Measurements from ENCODE around the gene HES7.
"Not testable (repeated sequence)": the region's sequence is repeated elsewhere in the genome, so short reads cannot be mapped to it uniquely, and the experiment has no call there.

Gene HES7

GRCh38 chr17:8123695-8124349 lies at the start of gene HES7:
Gene HES7, minus strand, starts transcription at chr17:8124106. Its CDS starts 22 bp downstream, at chr17:8124084.
- DNase-seq: no peak

- peak; percentile 55 to 90 for DNase-seq
Measured at GRCh38 chr17:8173056-8173870, 49.4 kb upstream of the HES7 start.

DNA sequence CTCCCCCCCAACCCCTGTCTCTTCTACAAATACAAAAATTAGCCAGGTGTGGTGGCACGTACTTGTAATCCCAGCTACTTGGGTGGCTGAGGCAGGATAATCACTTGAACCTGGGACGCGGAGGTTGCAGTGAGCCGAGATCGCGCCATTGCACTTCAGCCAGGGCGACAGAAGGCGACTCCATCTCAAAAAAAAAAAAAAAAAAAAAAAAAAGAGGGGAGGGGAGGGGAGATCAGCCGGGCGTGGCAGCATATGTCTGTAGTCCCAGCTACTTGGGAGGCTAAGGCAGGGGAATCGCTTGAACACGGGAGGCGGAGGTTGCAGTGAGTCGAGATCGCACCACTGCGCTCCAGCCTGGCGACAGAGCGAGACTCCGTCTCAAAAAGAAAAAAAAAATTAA lies 46.3 kb upstream of the HES7 start:
- DNase-seq: not testable (repeated sequence)

GRCh38 chr17:8167526-8167925 lies 43.6 kb upstream of the HES7 start:
- no peak for DNase-seq

- DNase-seq: no peak
Measured at GRCh38 chr17:8166731-8167130, 42.8 kb upstream of the HES7 start.

DNA sequence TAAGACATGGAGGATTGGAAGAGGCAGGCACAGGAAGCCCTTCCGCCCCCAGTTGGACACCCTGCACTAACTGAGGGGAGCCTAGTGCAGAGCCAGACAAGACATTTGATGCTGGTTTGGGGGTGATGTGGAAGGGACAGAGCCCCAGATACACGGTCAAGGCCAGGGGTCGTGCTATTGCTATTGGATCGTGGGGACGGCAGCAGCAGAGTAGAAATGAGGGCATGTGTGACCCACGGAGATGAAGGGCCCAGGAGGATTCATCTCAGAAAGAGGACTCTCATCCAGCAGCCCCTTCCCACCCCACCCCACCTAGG lies 40.9 kb upstream of the HES7 start:
- DNase-seq: no peak

DNA sequence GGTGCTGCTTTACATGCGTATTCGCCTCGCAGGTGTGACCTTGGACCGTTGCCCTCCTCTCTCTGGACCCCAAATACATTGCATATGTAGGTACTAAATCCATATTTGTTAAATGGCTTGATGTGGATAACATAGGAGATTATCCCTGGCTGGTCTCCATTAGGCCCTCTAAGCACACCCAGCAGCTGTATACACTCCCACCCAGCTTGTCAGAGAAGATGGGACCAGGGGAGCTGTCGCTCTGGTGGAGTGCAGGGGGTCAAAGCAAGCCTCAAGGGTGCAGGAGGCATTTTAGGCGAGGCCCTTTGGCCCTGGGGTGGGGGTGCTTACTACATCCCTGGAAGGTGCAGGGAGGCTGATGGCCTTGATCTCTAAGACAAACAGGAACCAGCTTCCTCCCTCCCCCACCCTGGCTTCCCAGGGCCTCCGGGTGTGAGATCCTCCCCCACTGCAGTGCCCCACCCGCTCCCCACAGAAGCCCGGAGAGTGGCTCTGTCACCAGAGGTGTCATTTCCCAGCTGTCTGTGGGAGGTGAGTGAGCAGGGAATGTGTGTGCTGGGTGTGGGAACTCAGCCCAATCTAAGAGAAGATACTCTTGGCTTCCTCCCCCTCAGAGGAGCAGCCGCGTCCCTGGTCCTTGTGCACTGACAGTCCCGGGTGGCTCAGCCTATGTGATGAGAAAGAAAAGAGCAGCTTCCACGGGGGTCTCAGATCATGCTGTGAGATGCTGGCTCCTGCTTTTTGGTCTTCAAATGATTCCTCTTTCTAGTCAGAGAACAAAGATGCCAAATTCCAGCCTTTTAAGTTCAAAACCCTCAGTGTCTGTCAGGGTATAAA lies 40.3 kb upstream of the HES7 start:
- DNase-seq: peak; percentile 25 to 82

DNA sequence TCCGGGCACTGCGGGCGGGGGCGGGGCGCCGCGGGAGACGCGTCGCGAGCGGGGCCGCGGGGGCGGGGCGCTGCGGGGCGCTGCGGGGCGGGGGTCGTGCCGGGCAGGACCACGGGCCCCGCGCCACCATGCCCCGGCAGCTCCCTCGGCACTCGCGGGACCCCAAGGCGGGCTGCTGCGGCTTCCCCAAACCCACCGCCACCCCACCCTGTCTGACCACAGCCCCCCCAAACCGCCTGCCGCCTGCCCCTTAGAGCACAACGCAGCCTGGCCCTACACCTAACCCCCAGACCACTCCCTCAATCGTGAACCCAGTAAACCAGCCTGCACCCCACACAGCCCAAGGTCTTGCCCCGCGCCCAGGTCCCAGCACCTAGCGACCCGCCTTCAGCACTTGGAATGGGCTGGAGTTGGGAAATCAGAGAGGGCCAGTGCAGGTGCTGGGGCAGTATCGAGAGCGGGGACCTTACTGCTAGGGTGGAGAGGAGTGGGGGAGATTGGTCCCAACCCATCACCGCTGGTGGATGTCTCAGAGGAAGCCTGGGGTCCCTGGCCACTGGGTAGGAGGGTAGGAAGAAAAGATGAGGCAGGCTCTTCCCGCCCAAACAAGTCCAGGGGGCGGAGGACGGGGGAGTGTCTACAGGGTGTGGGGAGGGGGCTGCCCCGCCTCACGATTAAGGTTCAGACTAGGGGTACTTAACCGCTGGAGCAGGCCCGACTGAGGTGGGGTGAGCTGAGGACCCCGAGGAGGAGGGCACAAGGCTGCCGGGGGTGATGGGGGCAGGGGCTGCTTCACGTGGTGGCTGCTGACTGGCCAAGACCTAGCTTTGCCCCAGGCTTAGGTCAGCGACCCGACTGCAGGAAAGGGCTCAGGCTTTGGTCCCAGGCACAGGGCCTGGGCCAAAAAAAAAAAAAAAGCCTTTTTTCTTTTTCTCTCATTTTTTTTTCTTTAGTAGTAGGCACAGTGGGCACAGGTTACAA lies 39.4 kb upstream of the HES7 start:
- DNase-seq: no peak

DNA sequence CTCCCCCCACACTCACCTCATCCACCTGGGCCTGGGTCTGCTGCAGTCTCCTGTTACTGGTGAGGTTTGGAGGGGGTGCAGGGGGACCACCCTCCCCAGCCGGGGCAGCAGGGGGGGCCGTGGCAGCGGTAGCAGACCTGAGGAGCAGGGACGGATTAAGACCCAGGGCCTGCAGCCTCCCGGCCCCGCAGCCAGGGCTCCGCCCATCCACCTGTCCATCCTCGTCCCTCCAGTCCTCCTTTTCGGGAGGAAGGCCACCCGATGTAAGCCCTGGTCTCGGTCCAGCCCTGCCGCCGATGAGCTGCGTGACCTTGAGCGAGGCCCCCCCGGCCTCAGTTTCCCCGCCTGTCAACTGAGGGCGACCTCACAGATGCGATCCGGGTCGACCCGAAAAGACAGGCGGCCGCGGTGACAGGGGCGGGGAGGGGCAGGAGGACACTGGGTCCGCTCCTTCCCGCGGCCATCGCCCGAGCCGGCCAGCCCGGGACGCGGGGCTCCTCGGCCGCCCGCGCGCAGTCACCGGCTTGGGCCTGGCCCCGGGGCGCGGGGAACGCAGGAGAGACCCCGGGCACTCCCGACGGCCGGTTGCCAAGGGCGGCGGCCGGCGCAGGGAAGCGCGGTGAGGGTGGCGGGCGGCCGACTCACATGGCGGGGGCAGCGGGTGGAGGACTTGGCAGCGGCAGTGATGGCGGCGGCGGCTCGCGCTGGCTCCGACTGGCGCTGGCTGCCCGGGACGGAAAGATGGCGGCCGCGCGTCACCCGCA lies 38.5 kb upstream of the HES7 start, which contains the start of gene VAMP2:
TSS of gene VAMP2 (minus strand) at position 716 of the 764 bp plus-strand sequence. CDS start at position 647, 69 bp downstream.
- DNase-seq: peak; percentile 4 to 62

- DNase-seq: no peak
Measured at GRCh38 chr17:8161289-8162232, 37.7 kb upstream of the HES7 start.

DNA sequence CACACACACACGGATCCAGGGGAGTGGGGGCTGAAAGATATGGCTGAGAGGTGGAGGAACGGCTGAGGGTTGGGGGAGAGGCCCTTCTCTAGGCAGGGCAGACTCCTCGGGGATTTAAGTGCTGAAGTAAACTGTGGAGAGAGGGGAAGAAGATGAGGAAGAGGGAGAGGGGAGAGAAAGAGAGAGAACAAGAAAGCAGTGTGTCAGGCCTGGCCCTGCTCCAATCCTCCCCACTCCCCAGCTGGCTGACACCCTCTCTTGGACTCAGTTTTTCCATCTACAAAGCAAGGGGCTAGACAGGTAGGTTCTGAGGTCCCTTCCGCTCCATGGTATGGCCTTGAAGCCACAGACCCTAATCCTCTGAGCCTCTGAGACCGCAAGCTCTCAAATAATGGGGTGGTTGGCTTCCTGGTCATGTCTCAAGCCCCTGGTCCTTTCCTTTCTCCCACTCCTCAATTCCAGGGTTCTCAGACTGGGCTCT lies 36.9 kb upstream of the HES7 start:
- DNase-seq: no peak

DNA sequence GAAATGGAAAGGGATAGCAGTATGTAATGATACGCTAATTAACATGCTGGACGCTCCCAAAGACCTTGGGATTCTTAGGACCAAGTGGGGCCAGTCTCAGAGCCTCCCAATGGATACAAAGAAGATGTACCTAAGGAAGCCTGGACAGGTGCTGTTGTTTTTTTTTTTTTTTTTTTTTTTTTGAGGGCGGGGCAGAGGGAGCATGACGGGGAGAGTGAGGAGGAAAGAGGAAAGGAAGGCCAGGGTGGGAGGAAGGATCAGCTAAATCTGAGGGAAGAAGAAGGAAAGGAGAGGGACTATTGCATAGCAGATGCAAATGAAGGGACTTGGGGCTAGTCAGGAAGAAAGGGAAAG lies 36.3 kb upstream of the HES7 start:
- DNase-seq: no peak

GRCh38 chr17:8159459-8160223 lies 35.7 kb upstream of the HES7 start:
- DNase-seq: no peak

GRCh38 chr17:8159032-8159400 lies 35.1 kb upstream of the HES7 start:
- no peak for DNase-seq

DNA sequence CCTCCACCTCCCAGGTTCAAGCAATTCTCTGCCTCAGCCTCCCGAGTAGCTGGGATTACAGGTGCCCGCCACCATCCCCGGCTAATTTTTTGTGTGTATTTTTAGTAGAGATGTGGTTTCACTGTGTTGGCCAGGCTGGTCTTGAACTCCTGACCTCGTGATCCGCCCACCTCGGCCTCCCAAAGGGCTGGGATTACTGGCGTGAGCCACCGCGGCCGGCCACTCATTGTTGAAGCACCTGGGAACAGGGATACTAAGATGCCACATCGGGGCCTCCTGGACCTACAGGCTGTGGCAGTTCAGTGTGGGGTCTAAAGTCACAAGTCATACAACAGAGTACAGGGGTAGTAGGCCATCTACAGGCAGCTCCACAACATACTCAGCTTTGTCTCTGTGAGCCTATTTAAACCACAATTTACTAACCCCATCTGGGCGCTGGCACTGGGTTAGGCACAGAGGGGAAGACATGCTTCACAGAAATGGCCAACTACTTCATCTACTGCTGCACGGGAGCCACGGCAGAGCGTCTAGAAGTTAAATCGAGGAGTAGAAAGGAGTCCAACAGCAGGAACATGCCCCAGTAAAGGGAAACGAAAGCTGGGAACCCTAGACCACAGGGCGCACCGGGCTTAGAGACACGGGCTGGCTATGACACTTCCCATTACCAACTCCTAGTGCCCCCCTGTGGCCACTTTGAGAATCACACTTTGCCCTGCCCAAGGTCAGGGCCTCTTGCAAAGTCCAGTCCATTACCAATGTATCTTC lies 34.5 kb upstream of the HES7 start:
- peak; percentile 62 to 75 for DNase-seq

DNA sequence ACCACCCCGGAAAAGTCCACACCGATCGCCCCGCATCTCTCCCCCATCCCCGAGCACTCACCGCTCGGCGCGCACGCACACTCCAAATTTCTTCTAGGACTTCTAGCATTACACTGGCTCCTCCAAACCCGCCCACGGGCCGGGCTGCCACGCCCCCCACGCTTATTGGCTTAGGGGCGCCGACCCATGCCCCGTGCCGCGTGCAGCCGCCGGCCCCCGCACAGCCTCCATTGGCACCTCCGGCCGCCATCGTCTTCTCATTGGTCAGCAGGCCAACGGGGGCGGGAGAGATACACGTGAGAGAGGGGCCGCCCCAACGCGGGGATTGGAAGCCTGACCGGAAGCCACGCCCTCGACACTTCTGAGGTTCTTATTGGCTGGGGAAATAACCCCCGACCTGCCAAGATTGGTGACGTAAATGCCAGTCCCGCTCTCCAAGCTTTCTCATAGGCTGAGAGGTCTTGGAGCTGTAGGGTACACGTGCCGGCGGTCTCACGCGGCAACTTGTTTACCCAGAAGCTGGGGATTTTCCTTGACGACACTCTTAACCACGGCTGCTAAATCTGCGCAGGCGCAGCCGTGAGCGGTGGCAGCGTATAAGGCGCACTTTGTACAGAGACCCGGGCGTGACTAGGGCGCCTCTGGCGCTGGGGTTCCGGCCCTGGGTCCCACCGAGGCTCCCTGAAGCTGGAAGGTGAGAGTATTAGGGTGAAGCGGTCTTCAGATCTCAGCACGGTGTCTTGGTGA lies 32.5 kb upstream of the HES7 start:
- peak; percentile 93 to 99 for DNase-seq

- no peak for DNase-seq
Measured at GRCh38 chr17:8155996-8156245, 32.0 kb upstream of the HES7 start.
